T-helper 22 cell (primary cell): ENCODE data around the gene SH3PXD2B.

Experiments
- DNase-seq: peaks from one replicate; pipeline ENCODE4 v3.0.0-alpha.2; 2020; ENCODE audit warnings: low read depth

SH3PXD2B gene

DNA sequence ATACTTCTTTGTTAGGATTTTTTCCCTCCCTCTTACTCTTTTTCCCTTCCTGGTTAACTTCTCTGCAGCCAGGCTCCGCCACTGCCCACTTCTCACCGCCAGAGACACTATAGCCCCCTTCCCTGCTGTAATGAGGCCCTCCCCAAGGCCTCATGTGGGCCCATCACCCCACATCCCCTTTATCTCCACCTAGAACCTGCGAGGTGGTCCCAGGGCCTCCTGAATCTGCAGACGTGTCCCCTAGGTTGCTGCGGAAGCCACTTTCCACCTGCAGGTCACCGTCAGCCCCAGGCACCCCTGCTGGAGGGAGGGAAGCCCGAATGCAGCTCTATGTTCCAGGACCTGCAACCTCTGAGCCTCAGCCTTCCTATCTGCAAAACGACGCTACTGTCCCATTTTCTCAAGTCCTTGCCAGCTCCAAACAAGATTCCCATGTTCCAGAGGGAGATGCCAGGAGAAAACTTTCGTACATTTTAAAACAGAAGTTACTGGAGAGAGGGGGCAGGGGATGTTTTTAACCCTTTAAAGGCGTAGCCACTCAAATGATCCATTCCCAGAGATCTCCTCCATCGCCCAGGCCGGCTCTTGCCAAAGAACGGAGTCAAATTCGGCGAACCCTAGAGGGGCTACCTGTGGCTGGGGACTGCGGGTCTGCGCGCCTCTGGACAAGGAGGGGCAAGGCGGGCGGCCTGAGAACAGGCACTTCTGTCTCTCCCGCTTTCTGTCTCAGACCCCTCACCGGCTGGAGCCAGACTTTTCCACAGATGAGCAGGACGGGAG, 929 bp downstream of the SH3PXD2B start:
- no peak for DNase-seq

DNA sequence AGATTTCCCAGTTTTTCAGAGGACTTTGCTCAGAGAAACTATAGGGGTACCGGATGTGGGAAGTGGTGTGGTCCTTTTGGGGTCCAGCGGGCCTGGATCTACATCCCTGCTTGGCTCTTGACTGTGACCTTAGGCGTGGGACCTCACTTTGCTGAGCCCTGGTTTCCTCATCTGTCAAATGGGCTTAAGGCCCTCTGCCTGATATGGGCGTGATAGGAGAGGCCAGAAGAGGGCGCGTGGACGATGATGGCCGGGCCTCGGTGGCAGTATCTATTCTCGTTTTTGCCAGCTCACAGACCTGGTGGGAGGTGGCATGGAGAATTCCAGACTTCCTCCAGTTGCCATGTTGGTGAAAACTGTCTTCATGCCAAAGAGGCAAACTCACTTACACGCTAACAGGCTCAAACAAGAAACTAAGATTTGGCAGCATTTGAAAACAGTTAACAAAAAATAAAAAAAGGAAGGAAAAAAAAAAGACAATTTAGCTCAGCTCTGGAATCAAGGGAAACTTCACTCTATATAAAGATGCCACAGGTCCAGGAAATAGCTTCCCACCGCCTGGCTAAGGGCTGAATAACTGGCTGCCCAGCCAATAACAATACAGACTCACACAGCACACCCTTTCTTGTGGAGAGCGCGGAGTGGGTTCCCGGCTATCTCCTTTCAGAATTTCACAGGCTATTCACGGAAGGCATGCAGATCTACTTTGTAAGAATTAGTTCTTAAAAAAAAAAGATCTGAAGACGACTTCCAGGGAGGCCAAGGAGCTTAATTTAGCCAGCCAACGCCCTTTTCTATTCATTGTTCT, 1.7 kb downstream of the SH3PXD2B start:
- no peak for DNase-seq

DNA sequence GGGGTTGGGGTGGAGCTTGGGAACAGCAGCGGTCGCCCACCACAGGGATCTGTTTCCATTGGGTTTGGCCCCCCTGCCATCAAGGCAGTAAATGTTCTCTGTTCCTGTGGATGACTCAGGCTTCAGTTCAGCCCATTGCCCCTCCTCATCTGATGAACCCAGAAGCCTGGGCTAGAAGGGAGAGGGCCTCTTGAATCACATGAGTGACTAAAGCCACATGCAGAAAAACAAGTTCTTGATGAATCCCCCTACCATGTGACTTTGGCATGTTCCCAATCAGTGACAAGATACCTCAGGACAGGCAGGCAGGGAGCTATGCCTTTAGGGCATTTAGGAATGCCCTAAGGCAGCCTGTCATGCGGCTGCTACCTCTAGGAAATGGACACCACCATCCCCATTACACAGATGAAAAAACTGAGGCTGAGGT, 2.5 kb downstream of the SH3PXD2B start:
- no peak for DNase-seq

DNA sequence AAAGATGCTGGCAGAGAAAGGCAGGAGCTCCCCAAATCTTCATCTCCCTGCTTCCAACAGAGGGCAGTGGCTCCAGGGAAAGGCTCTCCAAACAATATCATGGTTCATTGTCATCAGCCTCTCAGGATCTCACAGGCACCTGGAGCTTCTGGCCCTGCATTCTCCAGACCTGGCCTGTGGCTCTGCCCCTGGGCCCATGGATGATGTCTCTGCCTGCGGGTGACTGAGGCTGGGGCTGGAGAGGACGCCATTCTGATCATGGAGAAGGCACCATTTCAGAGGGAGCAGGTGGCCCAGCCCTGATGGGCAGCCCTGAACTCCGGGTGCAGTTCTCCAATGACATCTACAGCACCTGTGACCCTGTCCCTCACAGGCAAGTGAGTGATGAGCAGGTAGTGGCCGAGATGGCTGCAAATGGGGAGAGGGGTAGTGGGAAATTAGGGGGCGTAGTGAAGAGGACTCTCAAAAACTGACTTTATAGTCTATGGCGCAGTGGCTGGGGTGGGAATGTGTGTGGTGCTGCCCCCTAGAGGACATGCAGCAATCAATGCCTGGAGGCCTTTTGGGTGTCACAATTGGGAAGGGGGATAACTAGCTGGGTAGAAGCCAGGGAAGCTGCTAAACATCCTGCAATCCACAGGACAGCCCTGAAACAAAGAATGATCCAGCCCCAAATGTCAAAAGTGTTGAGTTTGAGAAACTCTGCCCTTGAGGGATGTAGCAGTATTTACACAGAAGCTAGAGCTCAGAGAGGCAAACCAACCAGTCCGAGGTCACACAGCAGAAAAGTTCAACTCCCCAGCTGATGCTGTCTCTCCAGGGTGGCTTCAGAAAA, 3.2 kb downstream of the SH3PXD2B start:
- DNase-seq: no peak

DNA sequence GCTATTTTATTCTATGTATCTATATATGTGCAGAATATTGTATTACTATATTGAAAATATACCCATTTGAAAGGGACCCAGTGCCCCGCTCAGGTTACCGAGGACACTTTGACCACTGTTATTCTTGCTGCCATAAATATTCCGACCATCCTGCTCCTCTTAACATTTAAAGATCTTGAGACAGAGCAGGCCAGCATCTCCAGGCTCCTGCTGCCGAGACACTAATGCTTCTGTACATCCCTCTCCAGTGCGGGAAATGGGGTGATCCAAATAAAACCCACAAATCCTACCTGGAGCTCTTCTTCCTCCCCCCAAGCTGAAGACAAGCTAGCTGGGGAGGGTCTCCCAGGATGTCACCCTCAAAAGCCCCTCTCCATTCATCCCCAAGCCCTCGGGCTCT, 3.9 kb downstream of the SH3PXD2B start:
- no peak for DNase-seq

DNA sequence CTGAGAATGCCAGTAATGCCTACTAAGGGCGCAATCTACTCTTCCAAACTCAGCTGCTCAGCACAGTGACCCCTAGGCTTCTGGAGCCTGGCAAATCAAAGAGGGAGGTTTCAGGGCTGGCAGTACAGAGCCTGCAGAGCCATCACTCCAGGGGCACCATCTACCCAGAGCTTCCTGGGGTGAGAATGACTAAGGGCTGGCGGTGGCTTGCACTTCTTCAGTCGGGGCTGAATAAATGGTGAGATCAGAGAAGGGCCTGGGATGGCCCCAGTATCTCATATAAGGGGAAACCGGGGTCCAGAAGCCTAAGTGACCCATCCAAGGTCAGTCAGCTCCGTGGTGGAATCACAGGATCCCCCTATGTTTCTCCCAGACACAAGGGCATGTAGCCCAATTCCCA, 5.3 kb downstream of the SH3PXD2B start:
- DNase-seq: no peak

DNA sequence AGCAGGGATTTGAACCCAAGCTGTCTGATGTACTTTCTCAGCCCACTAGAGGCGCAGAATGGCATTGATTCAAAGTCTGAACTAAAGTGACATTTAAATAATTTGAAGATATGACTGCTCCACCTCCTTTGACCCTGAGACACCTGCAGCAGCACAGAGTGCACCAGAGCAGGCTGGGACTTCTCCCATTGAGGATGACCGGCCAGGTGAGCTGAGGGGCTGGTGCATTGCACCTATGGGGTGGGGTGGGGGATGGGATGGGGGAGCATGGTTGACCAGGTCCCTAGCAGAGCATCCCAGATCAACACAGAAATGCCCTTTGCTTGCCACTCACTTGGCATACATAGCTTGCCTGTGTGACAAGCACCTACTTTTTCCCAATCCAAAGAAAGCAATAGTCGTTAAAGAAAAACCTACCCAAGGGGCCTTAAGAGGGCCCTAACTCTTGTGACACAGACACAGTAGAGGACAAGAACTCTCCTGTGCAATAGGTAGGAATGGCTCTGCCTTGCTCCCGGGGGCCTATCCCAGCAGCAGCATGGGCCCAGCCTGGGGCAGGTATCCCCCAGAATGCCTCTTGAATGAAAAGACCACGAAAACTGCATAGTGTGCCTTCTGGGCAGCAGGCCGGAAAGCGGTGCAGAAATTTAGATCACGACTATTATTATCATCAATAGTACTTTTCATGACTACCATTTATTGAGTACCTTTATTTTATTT, 6.5 kb downstream of the SH3PXD2B start:
- no peak for DNase-seq

DNA sequence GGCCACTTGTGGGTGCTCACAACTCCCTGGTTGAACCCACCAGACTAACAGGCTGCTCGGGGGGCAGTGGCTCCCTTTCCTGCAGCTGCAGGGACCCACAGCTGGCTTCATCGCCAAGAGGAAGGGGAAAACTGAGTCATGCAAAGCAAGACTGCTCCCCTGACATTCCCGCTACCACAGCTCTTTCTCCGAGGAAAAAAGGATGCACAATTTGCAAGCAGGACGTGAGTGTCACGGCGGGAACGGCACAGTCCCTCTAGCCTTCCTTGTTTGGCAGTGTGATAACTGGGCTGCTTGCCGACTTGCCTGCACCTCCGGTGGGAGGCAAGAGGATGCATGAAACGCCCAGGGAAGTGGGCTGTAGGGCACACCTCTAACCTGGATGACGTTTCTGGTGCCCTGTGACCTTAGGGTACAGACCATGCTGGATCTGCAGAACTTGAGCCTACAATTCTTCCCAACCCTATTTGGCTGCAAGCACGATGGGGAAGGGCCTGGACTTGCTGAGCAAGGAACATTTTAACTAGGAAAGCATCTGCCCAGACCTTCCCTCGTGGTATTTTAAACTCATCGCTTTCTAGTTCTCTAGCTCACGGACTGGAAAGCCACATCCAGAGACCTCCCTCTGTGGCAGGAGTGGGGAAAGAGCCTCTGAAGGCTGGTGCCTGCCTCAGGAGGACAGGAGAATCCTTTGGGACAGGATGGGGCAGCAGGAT, 7.8 kb downstream of the SH3PXD2B start:
- no peak for DNase-seq

DNA sequence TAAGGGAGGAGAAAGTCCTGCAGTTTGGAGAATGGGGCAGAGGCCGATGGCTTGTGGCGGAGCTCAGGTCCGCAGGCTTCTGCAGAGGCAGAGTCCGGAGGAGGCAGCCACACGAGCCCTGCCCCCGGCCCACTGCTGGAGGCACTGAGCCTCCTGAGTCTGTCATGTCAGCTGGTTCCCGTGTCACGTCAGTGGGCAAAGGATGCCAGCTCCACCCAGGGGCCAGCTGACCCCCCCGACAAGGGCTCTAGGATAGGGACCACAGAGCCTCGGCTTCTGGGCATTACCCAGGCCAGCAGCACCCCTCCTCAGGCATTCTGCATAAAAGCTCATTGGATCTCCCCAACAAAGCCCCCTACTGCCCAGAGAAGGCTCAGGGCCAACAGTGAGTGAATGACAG, 8.5 kb downstream of the SH3PXD2B start:
- DNase-seq: no peak

DNA sequence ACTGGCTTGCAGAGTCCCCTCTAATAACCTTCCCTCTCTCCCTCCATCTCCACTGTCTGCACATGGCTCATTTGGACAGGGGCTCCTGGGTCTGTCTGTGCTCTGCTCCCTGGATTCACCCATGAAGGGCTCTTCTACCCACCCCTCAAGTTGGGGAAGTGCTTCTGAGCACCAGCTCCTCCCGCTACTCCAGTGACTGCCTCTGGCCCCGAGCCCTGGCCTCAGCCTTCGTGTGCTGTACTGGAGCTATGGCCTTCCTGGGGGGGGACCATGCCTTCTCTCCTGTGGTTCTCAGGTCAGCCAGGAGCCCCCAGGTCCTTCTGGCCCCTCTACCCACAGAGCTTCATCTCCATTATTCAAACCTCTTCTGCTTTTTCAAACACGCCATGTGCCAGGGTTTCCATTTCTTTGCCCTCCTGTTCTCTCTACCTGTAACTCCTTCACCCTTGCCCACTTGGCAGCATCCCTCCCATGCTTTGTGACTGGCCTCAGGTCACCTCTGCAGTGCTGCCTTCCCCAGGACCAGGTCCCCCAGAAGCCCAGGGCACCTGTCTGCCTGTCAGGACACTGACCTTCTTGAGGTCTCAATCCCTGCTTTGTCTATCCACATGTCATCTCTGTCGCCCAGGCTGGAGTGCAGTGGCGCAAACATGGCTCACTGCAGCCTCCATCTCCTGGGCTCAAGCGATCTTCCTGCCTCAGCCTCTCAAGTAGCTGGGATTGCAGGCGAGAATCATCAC, 9.5 kb downstream of the SH3PXD2B start:
- DNase-seq: no peak

DNA sequence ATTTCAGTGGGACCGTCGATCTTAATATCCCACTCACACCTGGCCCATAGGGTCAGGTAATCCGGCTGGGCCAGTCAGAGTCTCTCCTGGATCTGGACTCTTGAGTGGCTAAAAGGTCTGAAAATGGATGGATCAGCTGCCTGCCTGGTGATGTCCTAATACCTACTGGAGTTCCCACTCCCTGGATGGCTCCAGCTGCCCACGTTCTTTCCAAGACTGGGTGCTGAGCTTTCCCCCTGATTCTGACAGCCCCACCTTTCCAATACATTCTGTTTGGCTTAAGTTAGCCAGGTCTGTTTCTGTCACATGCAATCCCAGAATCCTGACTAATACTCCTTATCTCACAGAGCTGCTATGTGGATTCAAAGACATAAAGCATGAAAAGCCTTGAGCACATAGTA, 10.2 kb downstream of the SH3PXD2B start:
- DNase-seq: no peak

DNA sequence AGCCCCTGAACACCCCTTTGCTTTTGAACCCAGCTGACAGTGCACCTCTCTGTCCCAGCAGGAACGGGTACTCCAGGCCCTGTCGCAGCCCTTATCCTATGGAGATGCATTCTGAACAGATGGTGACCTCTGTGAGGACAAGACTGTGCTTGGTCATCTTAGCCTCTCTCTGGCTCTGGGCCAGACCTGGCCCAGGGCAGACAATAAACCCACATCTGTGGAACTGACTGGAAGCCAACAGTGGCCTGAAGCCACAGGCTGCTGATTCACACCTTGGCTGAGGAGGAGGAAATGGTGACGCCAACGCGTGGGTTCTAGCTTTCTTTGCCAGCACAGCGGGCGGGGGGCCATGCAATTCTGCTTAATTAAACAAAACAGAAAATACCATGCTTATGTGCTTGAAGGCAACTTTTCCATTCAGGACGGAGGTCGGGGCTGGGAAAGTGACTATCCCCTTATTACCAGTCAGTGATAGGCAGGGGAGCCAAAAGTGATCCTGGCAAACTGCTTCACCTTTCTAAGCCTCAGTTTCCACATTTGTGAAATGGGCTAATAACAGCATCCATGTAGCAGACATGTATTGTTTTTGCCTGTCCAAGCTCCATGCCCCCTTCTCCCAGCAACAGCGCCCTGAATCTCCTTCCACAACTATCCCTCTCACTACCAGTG, 10.8 kb downstream of the SH3PXD2B start:
- no peak for DNase-seq

DNA sequence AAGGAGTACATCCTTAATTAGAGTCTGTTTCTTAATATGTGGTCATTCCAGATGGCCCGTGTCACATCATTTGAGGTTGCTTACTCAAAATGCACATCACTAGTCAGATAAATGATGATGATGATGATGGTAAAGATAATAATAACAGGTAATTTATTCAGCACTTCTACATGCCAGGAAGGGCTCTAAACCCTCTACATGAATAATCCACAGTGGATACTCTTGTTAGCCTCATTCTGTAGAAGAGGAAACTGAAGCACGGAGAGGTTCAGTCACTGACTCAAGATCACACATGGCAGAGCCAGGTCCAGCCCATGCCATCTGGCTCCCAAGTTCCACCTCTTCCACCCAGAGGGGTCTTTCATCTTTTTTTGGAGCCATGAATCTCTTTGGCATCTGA, 11.7 kb downstream of the SH3PXD2B start:
- DNase-seq: no peak

DNA sequence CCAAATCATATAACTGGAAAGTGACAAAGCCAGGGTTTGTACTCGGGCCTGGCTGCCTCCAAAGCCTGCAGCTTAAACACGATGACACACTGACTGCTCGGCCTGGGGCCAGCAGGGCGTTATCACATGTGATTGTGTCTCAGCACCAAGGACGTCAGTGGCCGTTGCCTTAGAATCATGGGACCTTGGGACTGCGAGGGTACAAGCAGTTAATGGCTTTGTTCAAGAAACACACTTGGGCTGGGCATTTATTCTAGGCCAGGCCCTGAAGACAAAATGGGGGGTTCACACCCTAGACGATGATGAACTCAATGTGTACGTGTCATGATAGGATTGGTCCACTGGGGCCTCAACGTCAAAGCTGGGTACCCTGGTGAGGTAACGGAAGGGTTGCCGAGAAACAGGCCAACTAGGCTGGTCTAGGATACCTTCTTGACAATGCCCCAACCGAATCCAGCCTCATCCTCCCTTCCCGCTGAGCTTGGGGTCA, 13.0 kb downstream of the SH3PXD2B start:
- DNase-seq: no peak

DNA sequence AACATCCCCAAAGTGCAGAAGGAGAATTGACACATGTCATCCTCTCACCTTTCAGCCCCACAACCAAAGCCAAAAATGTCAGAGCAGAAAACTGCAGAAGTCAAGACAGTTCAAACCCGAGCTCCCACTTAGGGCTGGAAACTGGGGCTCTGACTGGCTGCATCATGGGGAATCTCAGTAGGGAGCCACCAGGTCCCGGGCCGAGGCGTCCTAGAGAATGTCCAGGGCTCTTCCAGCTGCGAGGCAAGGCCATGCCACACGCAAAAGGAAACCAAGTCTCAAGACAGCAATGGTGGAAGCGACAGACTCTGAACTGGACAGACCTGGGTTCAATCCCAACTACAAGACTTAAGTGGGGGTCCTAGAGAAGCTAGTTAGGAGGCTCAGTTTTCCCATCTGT, 13.8 kb downstream of the SH3PXD2B start:
- no peak for DNase-seq

DNA sequence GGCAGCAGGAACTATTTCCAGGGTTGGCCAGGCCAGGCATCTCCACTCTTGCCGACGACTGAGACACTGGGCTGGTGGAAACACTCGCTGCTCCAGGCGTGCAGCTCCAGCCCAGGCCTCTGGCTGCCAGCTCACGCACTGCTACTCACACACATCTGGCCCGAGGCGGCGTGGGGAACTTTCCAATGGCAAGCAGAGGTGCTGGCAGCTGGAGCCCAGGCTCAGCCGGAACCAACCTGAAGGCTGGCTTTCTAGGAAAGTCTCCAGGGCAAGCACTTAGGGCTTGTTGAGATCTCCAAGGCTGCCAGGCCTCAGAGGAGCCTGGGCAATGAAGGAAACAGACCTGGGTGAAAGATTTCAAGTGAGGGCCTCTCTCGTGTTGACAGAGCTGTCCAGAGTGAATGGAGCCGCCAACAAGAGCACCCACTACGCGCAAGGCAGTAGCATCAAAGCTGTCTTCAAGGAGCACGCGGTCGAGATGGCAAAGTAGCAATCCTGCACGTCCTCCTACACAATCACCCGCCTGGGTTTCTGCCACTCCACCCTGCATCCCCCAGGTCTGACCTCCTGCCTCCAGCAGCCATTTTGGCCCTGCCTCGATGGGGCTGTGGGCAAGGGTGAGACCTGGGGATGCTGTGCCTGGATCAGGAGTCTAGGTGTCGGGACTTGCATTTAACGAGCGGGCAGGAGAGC, 14.4 kb downstream of the SH3PXD2B start:
- no peak for DNase-seq

DNA sequence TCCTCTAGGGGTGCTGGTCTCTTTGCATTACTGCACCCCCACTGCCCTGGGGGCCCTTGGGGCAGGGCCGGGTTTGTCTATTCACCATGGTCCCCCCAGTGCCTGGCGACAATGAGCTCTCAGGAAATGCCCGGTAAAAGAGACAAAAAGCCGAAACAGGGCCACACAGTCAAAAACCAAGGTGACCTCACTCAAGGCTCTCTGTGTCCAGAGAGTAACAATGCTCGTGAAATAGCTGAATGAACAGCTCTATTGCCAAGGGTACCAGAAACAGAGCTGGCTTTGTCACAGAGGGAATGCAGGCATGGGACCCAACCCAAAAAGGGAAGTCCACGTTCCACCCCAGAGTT, 16.0 kb downstream of the SH3PXD2B start:
- DNase-seq: no peak

DNA sequence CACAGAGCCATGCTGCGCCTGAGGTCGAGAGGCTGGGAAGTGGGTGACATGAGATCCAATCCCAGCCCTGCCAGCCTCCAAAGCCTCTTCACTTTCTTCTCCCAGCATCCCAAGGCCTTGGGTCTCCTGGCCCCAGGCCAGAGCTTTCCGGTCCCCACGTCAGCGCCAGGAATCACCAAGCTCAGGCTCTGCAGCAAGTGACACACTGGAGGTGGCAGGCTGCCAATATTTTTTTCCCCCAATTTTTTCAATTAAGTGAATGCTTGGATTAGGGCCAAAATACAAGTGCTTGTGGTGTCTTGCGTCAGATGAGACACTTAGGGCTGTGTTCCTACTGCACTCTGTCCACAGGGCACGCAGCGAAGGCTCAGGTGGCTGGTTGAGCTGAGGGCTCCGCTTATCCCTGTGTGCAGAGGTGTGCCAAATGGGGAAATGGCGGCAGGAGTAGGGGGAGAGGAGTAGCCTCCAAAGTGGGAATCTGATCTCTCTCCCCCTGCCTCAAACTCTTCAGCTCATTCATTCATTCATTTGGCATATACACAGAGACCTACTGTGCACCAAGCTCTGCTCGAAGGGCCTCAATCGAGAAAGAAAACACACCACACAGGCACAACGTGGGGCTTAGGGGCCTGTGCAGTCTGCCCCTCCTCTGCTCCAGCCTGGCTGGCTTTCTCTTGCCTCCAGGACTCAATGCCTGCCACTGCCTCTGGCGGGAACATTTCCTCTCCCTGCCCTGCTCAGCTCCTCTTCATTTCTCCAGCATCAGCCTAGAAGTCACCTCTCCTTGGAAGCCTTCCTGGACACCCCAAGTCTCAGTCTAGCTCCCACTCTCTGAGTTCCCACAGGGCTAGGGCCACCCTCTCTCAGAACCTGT, 16.6 kb downstream of the SH3PXD2B start:
- DNase-seq: no peak
